GM13976 (cell line): ENCODE measurements around the gene LRSAM1.

Source experiments
- DNase-seq: peaks from one replicate; pipeline ENCODE4 v3.0.0; 2012; ENCODE audit warnings: low spot score
- CTCF ChIP-seq: IDR thresholded peaks from 2 replicates; pipeline ENCODE4 v1.5.1; 2012; ENCODE audit warnings: borderline replicate concordance, mild to moderate bottlenecking; ENCODE audit not compliant: insufficient read depth; ENCODE audit errors: extremely low read depth, missing control alignments, control extremely low read depth
- in situ Hi-C: fragments of 300-500 bp; cut with MboI; formaldehyde crosslinking; loops from one replicate; pipeline ENCODE4 v1.12.0; 2022; ENCODE audit warnings: low sequenced_read_pairs, mixed read lengths, inconsistent platforms; ENCODE audit not compliant: unreplicated experiment

Gene LRSAM1

GRCh38 chr9:127418037-127418471 is 33.3 kb upstream of the LRSAM1 start:
- DNase-seq = peak; percentile 50
- no peak for TF ChIP-seq CTCF
- in situ Hi-C loops = loop anchor here (25.0 kb wide), 1 partner anchor 481 kb away; no protein-coding TSS in a partner anchor

GRCh38 chr9:127419348-127419747 is 32.0 kb upstream of the LRSAM1 start:
- TF ChIP-seq CTCF = no peak
- no peak for DNase-seq
- in situ Hi-C loops = loop anchor here (25.0 kb wide), 1 partner anchor 482 kb away; no protein-coding TSS in a partner anchor

- in situ Hi-C loops = loop anchor here (25.0 kb wide), 1 partner anchor 484 kb away; no protein-coding TSS in a partner anchor
- no peak for TF ChIP-seq CTCF
- no peak for DNase-seq
Observed at GRCh38 chr9:127421057-127421456, 30.3 kb upstream of the LRSAM1 start.

GRCh38 chr9:127422133-127422782 is 29.1 kb upstream of the LRSAM1 start:
- in situ Hi-C loops = loop anchor here (25.0 kb wide), 1 partner anchor 485 kb away; no protein-coding TSS in a partner anchor
- no peak for TF ChIP-seq CTCF

DNA sequence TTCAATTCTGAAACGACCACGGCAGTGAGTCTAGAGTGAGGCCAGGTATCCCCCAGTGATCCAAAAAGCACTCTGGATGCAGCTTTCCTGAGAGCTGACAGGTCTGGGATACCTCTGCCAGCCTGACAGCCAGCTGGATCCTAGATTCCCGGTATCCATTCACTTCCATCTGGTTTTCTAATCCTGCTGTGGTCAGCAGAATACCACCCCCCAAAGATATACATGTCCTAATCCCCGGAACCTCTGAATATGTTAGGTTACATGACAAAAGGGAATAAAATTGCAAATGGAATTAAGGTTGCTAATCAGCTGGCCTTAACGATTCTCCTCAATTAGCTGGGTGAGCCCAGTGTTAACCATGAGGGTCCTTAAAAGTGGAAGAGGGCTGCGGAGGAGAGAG is 28.5 kb upstream of the LRSAM1 start:
- in situ Hi-C loops = loop anchor here (25.0 kb wide), 1 partner anchor 485 kb away; no protein-coding TSS in a partner anchor
- TF ChIP-seq CTCF = no peak
- DNase-seq = no peak

More at GRCh38 chr9:127422133-127422782, 29.1 kb upstream of the LRSAM1 start:
- no peak for DNase-seq

GRCh38 chr9:127423476-127423933 is 27.8 kb upstream of the LRSAM1 start:
- no peak for DNase-seq
- in situ Hi-C loops = loop anchor here (25.0 kb wide), 1 partner anchor 486 kb away; no protein-coding TSS in a partner anchor
- TF ChIP-seq CTCF = no peak
